HEK293T (cell line): Measurements from ENCODE around the gene NPIPA7.
"Not testable (repeated sequence)": the region's sequence is repeated elsewhere in the genome, so short reads cannot be mapped to it uniquely, and the experiment has no call there.

ENCODE experiments used
- ELF4 ChIP-seq: fragments of 450-650 bp; IDR thresholded peaks from 2 replicates; pipeline ENCODE4 v1.6.1; 2017; ENCODE audit warnings: antibody characterized with exemption
- PKNOX1 ChIP-seq: fragments of 450-650 bp; IDR thresholded peaks from 2 replicates; pipeline ENCODE4 v1.6.1; 2016
- SP1 ChIP-seq: fragments of 450-650 bp; IDR thresholded peaks from 2 replicates; pipeline ENCODE4 v1.6.1; 2017
- SUZ12 ChIP-seq: fragments of 450-650 bp; IDR thresholded peaks from 2 replicates; pipeline ENCODE4 v1.6.1; 2016; ENCODE audit warnings: mild to moderate bottlenecking

GRCh38 chr16:16365851-16366250 lies 13.1 kb upstream of the NPIPA7 start:
- not testable (repeated sequence) for TF ChIP-seq SP1, SUZ12, ELF4, PKNOX1
